ENCODE measurements around the gene POM121L12. TPM values are rescaled to one million over a fixed set of nuclear protein-coding genes. Genes with fewer than 3 reads are reported as not detected.

The POM121L12 gene
- total RNA-seq, 2 experiments from 2014 or later = not detected

GRCh38 chr7:53002389-53002788 is 33.0 kb upstream of the POM121L12 start:
- H3K36me3 Mint-ChIP-seq (ENCODE audit: low read depth) = no peaks in the 10 kb centered on the region
- no peaks in the 10 kb centered on the region for H3K4me1 Mint-ChIP-seq (ENCODE audit: low read depth)
- ATAC-seq (no peak), DNase-seq (no peak)
- POLR2A ChIA-PET = no interaction called here
- intact Hi-C loops (cut with micrococcal nuclease) = no loop called here
- H3K27ac Mint-ChIP-seq = no peak overlapping the region
- CTCF ChIA-PET = no interaction called here
- H3K9me3 Mint-ChIP-seq = peaks cover 9% of the 10 kb centered on the region
- no peak for TF ChIP-seq CTCF (IDR thresholded peaks at IDR 0.05)
- H3K27me3 Mint-ChIP-seq = no peaks in the 10 kb centered on the region
- H3K4me3 Mint-ChIP-seq = no peak overlapping the region

GRCh38 chr7:53003653-53004445 is 31.6 kb upstream of the POM121L12 start:
- CTCF ChIA-PET = no interaction called here
- intact Hi-C loops (cut with micrococcal nuclease) = no loop called here
- TF ChIP-seq CTCF (IDR thresholded peaks at IDR 0.05) = no peak
- Mint-ChIP-seq H3K9me3 (peaks cover 9% of the 10 kb centered on the region), H3K27ac (no peak overlapping the region), H3K4me1 (ENCODE audit: low read depth) (no peaks in the 10 kb centered on the region), H3K36me3 (ENCODE audit: low read depth) (no peaks in the 10 kb centered on the region), H3K27me3 (no peaks in the 10 kb centered on the region), H3K4me3 (no peak overlapping the region)
- ATAC-seq (no peak), DNase-seq (no peak)
- POLR2A ChIA-PET = no interaction called here

- ChIA-PET POLR2A (no interaction called here), CTCF (no interaction called here)
- Mint-ChIP-seq H3K27ac (no peak overlapping the region), H3K9me3 (peaks cover 11% of the 10 kb centered on the region), H3K4me1 (ENCODE audit: low read depth) (no peaks in the 10 kb centered on the region), H3K36me3 (ENCODE audit: low read depth) (no peaks in the 10 kb centered on the region), H3K4me3 (no peak overlapping the region), H3K27me3 (no peaks in the 10 kb centered on the region)
- ATAC-seq (no peak), DNase-seq (no peak)
- TF ChIP-seq CTCF (IDR thresholded peaks at IDR 0.05) = no peak
- intact Hi-C loops (cut with micrococcal nuclease) = no loop called here
Observed at GRCh38 chr7:53013925-53014324, 21.5 kb upstream of the POM121L12 start.

- POLR2A ChIA-PET = no interaction called here
Observed at GRCh38 chr7:53015463-53015862, 20.0 kb upstream of the POM121L12 start.

More at GRCh38 chr7:53015463-53015862, 20.0 kb upstream of the POM121L12 start:
- intact Hi-C loops (cut with micrococcal nuclease) = no loop called here
- Mint-ChIP-seq H3K27ac (no peak overlapping the region), H3K36me3 (ENCODE audit: low read depth) (no peaks in the 10 kb centered on the region), H3K9me3 (peaks cover 14% of the 10 kb centered on the region), H3K4me3 (no peak overlapping the region), H3K27me3 (no peaks in the 10 kb centered on the region), H3K4me1 (ENCODE audit: low read depth) (no peaks in the 10 kb centered on the region)
- DNase-seq = no peak
- CTCF ChIA-PET = no interaction called here
- TF ChIP-seq CTCF (IDR thresholded peaks at IDR 0.05) = no peak
- no peak for ATAC-seq

Data from activated CD8-positive, alpha-beta T cell treated with anti-CD3 and anti-CD28 coated beads for 36 hours (primary cell).